Measurements from ENCODE around the gene KSR1.
"Not testable (repeated sequence)": the region's sequence is repeated elsewhere in the genome, so short reads cannot be mapped to it uniquely, and the experiment has no call there.

KSR1 gene

DNA sequence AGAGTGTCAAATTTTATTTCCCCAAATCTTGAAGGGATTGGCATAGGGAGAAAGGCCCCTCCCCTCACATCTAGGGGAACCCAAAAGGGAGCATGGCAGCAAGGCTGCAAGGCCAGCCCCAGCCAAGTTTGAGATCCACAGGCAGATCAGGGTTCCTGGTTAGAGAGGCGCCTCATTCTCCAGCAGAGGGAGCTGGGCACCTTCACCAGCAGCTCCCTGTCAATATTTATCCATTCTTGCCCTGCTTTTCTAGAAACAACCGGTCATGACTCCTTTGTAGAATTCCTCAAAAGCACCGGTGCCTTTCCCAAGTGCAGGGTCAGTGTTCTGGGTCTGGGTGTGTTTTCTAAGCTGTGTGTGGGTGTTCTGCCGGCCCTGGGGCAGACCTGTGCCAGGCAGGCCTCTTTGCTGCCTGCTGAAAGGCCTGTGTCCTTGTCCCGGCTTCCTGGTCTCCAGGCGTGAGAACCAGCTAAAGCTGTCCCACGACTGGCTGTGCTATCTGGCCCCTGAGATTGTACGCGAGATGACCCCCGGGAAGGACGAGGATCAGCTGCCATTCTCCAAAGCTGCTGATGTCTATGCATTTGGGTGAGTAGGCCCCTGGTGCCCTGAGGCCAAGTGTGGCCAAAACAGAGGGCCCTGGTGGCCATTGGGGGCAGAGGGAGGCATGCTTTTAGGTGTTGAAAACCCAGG is 153.5 kb downstream of the KSR1 start:
- no peak for DNase-seq (ENCODE audit: low read depth in 2 of 2)

DNA sequence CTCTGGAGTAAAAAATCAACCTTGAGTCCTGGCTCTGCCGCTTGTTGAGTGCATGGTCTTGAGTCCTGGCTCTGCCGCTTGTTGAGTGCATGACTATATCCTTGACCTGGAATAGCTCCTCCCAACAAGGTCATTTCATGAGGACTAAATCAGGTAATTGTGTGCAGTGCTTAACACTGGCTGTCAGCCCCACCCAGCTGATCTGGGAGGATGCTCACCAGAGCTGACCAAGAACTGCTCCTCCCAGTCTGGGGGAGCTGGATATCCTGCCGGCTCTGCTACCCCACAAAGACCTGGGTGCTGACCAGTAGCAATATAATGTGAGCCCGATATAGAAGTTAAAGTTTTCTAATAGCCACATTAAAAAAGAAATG is 154.0 kb downstream of the KSR1 start:
- no peak for DNase-seq (ENCODE audit: low read depth in 2 of 2)

DNA sequence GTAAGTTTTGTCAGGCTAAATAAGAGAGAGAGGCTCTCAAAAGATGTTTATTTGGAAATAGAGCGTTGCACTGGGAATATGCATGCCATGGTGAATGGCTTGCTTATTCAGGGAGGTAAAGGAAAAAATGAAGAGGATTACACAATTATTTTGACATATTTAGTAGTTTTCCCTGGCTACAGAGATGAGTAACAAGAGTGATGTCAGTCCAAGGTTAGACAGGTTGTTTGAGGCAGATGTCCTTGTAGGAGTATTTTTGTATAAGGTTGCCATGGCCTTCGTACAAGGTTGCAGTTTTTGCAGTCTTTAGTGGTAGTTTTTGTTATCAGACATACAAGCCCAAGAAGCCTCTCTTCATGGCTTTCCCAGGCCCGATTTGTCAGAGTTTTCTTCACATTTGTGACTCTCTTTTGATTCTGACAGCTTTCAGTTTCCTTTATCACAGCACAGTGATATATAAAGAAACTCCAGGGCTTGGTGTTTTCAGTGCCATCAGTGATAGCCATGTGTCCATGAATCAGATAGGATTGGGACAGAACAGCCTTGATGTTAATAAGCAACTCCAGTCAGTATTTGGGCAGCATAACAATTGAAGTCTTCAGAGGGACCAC is 156.0 kb downstream of the KSR1 start:
- DNase-seq (ENCODE audit: low read depth in 2 of 2): no peak

DNA sequence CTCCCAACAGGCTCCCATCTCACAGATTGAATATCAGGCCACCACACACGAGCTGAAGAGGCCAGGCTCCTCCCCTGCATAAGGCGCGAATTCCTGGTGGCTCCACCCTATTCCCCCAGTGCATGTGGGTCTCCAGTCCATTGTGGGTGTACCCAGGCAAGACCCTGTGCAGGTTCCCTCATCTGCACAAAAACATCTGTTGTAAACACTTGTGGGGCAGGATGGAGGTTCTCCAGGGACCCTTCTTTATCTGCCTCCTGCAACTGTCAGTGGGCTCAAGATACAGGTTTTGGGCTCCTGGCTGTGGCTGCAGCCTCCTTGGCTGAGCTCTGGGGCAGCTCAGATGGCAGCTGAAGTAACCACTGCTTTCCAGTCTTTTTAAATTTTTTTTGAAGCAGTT is 157.2 kb downstream of the KSR1 start:
- no peak for DNase-seq (ENCODE audit: low read depth in 2 of 2)

DNA sequence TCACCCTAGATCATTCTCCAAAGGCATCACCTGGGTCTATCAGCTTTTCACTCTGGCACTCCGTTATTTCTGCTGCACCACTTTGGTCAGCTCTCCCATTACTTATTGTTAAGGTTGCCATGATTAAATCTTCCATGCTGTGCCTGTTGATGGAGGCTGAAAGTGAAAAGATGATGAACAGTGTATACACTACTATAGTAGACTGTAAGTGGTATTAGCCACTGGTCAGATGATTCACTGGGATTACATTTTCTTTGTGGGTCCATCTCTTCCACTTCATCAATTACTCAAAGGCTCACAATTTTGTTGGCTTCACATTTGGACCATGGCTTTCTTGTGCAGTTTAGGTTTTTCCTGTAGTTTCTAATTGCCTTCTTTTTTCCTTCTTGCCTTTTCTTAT is 158.9 kb downstream of the KSR1 start:
- no peak for DNase-seq (ENCODE audit: low read depth in 2 of 2)

DNA sequence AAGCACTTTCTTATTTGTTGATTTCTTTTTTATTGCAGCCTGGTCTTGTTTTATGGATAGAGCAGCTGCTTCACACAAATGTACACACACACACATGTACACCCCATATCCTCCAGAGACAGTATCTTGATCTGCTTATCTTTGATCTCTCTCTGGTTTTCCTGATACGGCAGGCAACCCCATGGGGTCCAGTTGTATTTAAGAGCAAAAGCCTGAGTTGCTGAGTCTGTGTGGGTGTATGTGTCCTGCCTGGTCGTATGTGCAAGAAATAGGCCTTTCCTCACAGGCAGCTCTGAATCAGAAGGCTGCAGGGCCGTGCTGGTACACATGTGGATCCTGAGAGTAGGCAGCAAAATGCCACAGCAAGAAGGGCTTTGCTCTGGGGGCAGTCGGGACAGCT is 160.2 kb downstream of the KSR1 start:
- no peak for DNase-seq (ENCODE audit: low read depth in 2 of 2)

DNA sequence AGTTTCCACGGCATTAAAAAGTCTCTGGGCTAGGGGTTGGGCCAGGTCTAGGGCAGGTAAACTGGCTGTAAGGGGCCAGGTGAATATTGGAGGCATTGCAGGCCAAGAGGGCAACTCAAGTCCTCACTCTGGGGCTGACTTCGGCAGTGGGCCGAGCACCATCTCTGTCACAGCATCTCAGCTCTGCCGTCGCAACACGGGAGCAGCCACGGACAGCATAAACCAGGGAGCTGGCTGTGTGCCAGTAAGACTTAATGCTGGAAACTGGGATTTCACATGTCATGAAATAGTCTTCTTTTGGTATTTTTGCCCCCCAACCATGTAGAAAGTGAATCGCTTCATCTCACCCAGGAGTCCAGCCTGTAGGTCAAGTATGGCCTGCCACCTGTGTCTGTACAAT is 162.2 kb downstream of the KSR1 start:
- DNase-seq (ENCODE audit: low read depth in 2 of 2): no peak

DNA sequence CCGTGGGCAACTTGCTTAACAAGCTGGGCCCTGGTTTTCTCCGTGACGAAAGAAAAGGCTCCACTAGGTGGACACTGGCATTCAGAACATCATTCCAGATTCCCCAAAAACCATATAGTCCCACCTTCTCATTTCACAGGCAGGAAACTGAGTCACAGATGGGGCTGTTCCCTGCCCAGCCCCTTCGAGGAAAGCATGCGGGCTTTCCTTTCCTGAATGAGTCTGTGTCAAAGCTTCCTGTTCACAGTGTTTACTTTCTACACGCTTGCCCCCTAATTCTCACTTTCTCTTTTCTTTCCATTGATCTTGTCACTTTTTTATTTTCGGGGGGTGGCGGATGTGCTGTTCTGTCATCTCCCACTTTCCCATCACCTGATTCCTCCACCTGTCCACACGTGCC is 164.5 kb downstream of the KSR1 start:
- DNase-seq (ENCODE audit: low read depth in 2 of 2): no peak

DNA sequence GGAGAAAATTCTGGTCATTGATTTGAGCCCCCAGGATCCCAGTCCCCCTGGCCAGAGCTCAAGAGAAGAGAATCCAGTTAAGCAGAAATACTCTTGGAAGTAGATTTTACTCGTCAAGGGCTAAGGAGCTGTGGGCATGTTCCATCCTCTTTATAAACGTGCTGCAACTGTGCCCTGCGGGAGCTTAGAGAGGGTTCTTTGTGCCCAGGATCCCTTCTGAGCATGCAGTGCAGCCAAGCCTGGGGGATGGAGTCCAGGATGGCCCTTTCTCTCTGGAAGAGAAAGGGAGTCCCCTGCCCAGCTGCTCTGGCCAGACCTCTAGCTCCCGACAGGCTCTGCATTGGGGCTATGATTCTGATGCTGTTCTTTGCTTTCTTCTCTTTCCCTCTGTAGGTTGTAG is 165.3 kb downstream of the KSR1 start:
- no peak for DNase-seq (ENCODE audit: low read depth in 2 of 2)

DNA sequence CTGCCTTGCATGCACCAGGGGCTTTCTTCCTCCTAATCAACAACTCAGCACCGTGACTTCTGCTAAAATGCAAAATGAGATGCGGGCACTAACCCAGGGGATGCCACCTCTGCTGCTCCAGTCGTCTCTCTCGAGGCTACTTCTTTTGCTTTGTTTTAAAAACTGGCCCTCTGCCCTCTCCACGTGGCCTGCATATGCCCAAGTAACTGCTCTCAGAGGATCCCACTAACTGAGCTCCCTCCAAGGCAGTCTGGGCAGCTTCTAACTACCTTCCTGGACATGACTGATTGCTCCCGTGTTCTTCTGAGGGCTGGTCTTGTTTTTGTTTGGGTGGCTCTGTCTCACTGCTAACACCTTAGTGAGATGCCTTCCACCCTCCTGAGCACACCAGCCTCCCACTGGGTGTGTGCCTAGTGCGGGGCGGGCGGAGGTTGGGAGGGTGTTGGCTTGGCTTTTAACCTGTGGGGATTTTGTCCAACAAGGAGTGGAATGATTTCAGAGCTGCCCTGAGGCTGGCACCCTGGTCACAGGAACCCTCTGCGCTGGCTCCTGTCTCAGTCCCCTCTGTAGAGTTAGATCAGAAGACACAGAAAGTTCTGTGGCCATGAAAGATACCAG is 165.8 kb downstream of the KSR1 start:
- DNase-seq (ENCODE audit: low read depth in 2 of 2): no peak

DNA sequence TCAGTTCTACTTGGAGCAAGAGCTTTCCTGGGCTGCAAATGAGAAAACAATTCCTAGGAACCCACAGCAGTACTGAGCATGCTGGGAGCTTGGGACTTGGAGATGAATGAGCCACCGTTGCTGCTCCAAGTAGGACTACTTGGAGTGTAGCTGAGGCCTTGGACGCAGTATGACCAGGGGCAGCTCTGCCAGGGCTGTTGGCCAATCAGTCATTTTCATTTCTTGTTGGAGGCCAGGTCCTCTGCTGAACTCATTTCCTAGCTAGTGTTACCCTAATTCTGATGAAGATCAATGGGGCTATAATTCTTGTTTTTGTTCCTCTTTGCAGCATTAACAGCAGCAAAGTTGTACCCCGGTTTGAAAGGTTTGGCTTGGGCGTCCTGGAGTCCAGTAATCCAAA is 166.7 kb downstream of the KSR1 start:
- no peak for DNase-seq (ENCODE audit: low read depth in 2 of 2)

DNA sequence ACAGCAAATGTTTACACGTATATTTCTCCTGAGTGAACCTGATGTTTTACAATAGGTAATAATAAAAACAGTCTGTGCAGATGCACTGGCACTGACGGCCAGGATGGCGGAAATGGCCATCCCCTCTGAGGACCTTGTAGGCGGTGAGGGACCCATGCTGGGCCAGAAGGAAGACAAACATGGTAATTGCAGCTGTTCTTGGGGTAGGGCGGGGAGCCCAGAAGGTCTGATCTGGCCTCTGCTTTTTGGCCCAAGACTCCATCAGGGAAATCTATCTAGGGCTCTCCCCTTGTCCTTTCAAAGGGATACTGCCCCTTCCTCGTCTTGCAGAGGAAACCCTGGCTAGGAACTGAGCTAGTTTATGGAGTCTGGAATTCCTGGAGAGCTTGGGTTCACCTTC is 167.4 kb downstream of the KSR1 start:
- DNase-seq (ENCODE audit: low read depth in 2 of 2): no peak

DNA sequence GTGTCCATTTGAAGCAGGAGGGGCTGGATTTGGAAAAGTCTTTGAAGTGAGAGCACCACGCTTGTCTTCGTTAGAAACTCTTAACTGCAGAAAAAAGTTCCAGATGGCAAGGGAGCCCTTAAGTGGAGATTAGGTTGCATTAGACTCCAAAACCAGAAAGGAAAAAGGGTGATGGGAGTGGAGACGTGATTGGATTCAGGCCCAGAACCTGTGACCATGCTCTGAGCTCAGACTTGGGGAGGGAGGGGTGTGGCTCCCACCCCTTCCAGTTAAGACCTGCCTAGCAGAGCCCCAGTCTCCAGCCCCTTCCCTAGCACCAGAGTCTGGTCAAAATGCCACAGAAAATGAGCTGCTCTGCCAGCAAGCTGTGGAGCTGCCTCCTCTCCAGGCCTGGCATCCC is 168.3 kb downstream of the KSR1 start:
- DNase-seq (ENCODE audit: low read depth in 2 of 2): no peak

DNA sequence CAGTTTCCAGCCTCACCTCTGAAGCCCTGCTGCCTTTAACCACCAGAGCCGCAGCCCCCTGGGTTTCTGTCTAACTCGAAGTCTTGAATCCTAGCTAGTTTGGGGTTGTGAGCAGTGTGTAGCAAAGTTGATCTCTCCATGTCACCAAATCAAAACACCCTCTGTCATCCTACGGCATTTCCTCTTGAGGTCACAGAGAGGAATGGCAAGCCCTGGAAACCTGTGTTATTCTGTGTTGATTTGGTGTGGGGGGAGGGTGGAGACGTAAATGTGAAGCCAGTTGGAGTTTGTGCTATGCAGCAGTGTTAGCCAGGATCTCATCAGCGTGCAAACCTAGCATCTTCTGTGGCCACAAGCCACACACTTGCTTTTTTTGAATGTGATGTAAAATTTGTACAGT is 169.6 kb downstream of the KSR1 start:
- no peak for DNase-seq (ENCODE audit: low read depth in 2 of 2)

DNA sequence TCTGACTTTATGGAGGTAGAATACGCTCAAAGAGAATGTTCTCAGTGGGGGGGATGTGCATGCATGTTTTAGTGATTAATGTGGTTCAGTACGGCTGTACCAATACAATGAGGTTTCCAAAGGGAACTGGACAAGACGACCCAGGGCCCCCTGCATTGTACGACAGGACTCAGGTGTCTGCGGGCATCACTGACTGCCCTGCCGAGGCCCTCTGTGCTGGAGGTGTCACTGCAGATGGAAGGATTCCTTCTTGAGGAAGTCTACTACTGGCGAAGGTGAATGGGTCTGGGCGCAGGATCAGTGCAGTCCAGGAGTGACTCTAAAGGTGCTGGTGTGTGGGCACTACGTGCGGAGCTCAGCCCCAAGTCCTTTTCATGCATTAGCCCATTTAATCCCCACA is 171.3 kb downstream of the KSR1 start:
- no peak for DNase-seq (ENCODE audit: low read depth in 2 of 2)

DNA sequence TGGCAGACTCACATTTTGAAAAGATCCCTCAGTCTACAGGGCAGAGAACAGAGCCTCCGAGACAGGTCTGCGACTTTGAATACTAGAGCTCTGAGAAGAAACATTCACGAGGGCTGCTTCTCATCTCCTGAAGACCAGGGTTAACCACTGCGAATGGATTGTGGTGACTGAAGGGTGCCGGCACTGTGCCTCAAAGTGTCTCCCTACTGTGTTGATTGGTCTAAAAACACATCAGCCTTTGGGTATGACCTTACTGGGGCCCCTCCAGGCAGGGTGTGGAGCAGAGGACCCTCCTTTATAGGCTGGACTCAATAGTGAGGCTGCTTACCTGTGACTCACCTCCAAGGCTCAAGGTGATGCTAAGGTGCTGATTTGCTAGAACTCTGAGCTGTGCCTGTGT is 172.1 kb downstream of the KSR1 start:
- DNase-seq (ENCODE audit: low read depth in 2 of 2): no peak

DNA sequence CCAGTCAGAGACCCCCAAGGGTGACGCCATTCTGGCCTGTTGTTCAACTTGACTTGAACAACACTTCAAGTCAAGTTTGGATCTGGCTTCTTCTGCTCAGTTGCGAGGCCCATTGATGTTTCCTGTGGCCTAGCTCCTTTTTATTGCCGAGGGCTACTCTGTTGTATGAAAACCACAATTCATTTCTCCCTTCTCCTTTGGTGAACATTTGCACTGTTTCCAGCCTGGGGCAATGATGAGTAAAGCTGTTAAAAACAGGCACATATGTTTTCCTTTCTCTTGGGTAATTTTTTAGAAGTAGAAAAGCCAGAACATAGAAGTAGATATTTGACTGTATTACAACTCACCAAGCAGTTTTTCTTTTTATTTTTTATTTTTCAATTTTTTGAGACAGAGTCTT is 173.0 kb downstream of the KSR1 start:
- not testable (repeated sequence) for DNase-seq (ENCODE audit: low read depth in 2 of 2)

DNA sequence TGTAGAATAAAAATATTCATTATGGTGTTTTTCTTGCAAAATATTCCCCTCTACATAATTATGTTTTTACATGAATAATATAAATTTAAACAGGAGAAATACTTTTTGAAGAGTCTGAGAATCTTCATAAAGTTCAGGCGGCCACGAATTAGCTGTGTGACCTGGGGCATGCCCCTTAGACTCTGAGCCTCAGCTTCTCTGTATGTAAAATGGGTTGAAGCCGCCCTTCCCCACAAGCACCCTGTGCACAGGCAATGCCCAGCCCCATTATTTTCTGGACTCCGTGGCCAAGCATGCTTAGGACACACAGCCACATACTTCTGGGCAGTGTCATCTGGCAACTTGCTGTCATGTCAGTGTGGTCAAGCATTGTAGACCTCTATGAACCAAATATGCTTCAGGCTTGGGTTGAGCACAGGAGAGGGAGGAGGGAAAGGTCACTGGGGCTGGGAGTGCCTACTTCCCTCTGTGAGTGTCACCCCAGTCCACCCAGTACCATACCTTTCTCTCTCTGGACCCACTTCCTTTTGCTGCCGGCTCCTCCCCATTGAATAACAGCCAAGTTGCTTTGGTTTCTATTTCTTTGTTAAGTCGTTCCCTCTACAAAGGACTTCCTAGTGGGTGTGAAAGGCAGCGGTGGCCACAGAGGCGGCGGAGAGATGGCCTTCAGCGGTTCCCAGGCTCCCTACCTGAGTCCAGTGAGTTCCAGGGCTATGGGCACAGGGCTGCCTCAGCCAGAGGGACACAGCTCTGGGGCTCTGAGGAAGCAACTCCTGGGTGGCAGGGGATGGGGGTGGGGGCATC is 174.6 kb downstream of the KSR1 start, which contains the start of gene LGALS9:
Gene LGALS9, plus strand, starts transcription at position 582 of the 804 bp plus-strand sequence. Its CDS starts 78 bp downstream, at position 660.
- no peak for DNase-seq (ENCODE audit: low read depth in 2 of 2)

DNA sequence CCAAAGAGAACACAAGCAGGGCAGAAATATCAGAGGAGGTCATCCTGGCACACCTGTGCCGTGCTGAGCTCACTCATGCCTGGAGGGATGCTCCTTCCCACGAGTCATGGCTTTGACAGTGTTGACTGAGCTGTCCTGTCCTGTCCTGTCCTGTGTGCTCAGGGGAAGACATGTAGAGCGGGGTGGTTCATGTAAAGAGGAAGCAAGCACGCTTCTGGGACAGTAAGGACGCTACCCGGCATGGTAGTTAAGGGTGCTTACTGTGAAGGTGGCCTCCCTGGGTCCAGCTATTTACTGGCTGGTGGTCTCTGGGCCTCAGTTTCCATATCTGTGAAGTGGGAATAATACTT is 175.1 kb downstream of the KSR1 start:
- DNase-seq (ENCODE audit: low read depth in 2 of 2): no peak

DNA sequence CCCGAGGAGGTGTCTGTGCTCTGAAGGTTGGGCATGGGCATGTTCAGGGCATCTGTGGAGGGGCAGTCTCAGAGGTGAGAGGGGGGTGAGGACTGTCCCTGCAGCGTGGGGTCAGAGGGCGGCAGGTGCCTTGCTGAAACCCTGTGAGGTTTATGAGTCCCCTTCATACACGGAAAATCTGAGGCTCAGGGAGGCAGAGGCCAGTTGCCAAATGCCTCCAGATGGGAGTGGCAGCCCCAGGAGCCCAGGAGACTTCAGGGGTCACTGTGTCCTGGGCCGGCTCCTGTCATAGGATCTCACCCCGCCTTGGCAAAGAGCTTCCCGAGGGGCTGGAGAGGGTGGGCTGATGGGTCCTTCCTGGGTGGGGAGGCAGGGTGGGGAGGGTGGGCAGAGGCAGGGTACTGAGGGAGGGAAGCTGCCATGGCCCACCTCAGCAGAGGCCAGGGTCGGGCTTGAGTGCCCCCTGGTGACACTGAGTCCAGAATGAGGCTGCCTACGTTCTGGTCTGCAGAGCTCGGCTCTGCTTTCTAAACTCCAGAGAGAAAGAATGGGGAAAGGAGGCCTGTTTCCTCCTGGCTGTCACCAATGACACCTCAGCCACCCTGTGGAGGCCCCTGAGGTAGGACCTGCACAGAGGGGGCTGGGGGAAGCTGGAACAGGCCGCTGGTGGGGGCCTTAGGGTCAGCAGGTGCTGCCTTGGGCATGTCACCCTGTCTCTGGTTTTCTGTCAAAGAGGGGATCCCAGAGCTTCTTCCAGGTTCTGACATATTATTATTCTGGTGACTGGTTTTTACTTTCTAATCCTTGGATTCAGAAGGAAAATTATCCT is 175.9 kb downstream of the KSR1 start:
- DNase-seq (ENCODE audit: low read depth in 2 of 2): no peak

DNA sequence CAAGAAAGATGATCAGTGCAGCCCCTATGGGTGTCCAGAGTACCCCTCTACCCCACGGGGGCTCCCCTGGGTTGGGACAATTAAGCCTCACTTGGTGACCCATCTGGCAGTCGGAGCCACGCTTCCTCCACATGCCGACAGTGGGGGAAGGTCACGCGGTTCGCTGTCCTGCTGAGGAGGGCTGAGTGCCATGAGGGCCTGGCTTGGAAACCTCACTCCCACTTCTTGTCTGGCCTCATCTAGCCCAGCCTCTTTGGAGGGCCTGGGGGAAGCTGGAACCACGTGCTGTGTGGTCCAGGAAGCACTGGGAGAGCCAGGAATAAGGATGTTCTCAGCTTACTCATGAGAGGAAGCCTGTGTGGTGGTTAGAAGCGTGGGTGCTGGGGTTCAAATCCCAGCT is 176.5 kb downstream of the KSR1 start:
- not testable (repeated sequence) for DNase-seq (ENCODE audit: low read depth in 2 of 2)
